Measurements from ENCODE around the gene INHA. TPM values are rescaled to one million over a fixed set of nuclear protein-coding genes. Genes with fewer than 3 reads are reported as not detected.
A peak's percentile ranks its signal among the peaks of the same experiment; 100 is the strongest.

Gene INHA
- total RNA-seq, 4 donors from 2014 or later, result 0.50 to 1.1 (median 0.81) TPM; not detected in 1

GRCh38 chr2:219575566-219576504, 3.7 kb downstream of the INHA start:
- no peaks in the 10 kb centered on the region for H3K27me3 ChIP-seq
- H3K27ac ChIP-seq, result peak overlapping the region; percentile 83 to 87 (median 86)
- intact Hi-C loops (cut with DNase I), result no loop called here
- H3K36me3 ChIP-seq, result no peaks in the 10 kb centered on the region
- TF ChIP-seq POLR2A (IDR thresholded peaks at IDR 0.05) (no peak), CTCF (IDR thresholded peaks at IDR 0.05) (no peak)
- H3K4me1 ChIP-seq, result peaks cover 56 to 66% of the 10 kb centered on the region in 2 donors
- no peak overlapping the region for H3K4me3 ChIP-seq (replicated peaks in 1 of 3)
- WGBS, 2 donors, result 69 to 77% methylated on average over 5 to 6 of the region's 6 CpGs
- peak in 1 of 2 donors; percentile 44 for DNase-seq
- no peaks in the 10 kb centered on the region for H3K9me3 ChIP-seq

- no peak for TF ChIP-seq CTCF (IDR thresholded peaks at IDR 0.05)
- peak in 1 of 2 donors; percentile 53 for TF ChIP-seq POLR2A (IDR thresholded peaks at IDR 0.05)
- intact Hi-C loops (cut with DNase I), result no loop called here
- WGBS, 2 donors, result 11 to 33% methylated on average over 14 to 15 of the region's 15 CpGs
- H3K4me3 ChIP-seq (replicated peaks in 1 of 3), result no peak overlapping the region
- DNase-seq, result peak; percentile 98
- peaks cover 56 to 62% of the 10 kb centered on the region in 2 donors for H3K4me1 ChIP-seq
- H3K27me3 ChIP-seq, result no peaks in the 10 kb centered on the region
- H3K27ac ChIP-seq, result peak overlapping the region; percentile 86 to 93 (median 88)
- H3K9me3 ChIP-seq, result no peaks in the 10 kb centered on the region
- H3K36me3 ChIP-seq, result no peaks in the 10 kb centered on the region
Measured at GRCh38 chr2:219576505-219577388, 4.6 kb downstream of the INHA start.

- H3K36me3 ChIP-seq, result no peaks in the 10 kb centered on the region
- 56 to 62% methylated on average over 8 of the region's 8 CpGs for WGBS, 2 donors
- no peaks in the 10 kb centered on the region for H3K9me3 ChIP-seq
- peak; percentile 77 to 78 for DNase-seq
- peaks cover 52% of the 10 kb centered on the region in 2 donors for H3K4me1 ChIP-seq
- no peaks in the 10 kb centered on the region for H3K27me3 ChIP-seq
- H3K27ac ChIP-seq, result peak overlapping the region; percentile 86 to 93 (median 88)
- H3K4me3 ChIP-seq (replicated peaks in 1 of 3), result no peak overlapping the region
- TF ChIP-seq CTCF (IDR thresholded peaks at IDR 0.05), result no peak
- peak in 1 of 2 donors; percentile 36 for TF ChIP-seq POLR2A (IDR thresholded peaks at IDR 0.05)
- intact Hi-C loops (cut with DNase I), result no loop called here
Measured at GRCh38 chr2:219578811-219579613, 6.9 kb downstream of the INHA start.

- WGBS, 2 donors, result 57 to 100% methylated on average over 1 to 2 of the region's 2 CpGs
- H3K27ac ChIP-seq, result no peak overlapping the region
- intact Hi-C loops (cut with DNase I), result no loop called here
- DNase-seq, result peak in 1 of 2 donors; percentile 23
- H3K4me3 ChIP-seq (replicated peaks in 1 of 3), result no peak overlapping the region
- no peaks in the 10 kb centered on the region for H3K9me3 ChIP-seq
- TF ChIP-seq POLR2A (IDR thresholded peaks at IDR 0.05) (no peak), CTCF (IDR thresholded peaks at IDR 0.05) (no peak)
- no peaks in the 10 kb centered on the region for H3K27me3 ChIP-seq
- H3K4me1 ChIP-seq, result peaks cover 31% of the 10 kb centered on the region in 2 donors
- H3K36me3 ChIP-seq, result no peaks in the 10 kb centered on the region
Measured at GRCh38 chr2:219581346-219581745, 9.2 kb downstream of the INHA start.

Measured in thyroid gland (tissue), 4 donors.